Hepatocyte (in vitro differentiated cells): Measurements from ENCODE around the gene MANF.

Experiments used
- EZH2 ChIP-seq: fragments of 200-600 bp; sonication (generic); IDR thresholded peaks from 2 replicates; pipeline ENCODE4 v1.6.1; 2016; ENCODE audit warnings: antibody characterized with exemption, mild to moderate bottlenecking, borderline replicate concordance
- EZH2phosphoT487 ChIP-seq: fragments of 200-600 bp; sonication (generic); IDR thresholded peaks from one replicate; pipeline ENCODE4 v1.6.1; 2018; ENCODE audit warnings: antibody characterized with exemption, mild to moderate bottlenecking, low read depth, moderate library complexity; ENCODE audit not compliant: unreplicated experiment, severe bottlenecking
- TF ChIP-seq, protein P1 (sequence below): fragments of 200-600 bp; sonication (generic); IDR thresholded peaks from 2 replicates; pipeline ENCODE4 v1.5.1; 2016; ENCODE audit warnings: antibody characterized with exemption, mild to moderate bottlenecking; ENCODE audit not compliant: poor library complexity

GRCh38 chr3:51391566-51392354 lies 6.7 kb downstream of the MANF start:
- TF ChIP-seq, protein P1, sequence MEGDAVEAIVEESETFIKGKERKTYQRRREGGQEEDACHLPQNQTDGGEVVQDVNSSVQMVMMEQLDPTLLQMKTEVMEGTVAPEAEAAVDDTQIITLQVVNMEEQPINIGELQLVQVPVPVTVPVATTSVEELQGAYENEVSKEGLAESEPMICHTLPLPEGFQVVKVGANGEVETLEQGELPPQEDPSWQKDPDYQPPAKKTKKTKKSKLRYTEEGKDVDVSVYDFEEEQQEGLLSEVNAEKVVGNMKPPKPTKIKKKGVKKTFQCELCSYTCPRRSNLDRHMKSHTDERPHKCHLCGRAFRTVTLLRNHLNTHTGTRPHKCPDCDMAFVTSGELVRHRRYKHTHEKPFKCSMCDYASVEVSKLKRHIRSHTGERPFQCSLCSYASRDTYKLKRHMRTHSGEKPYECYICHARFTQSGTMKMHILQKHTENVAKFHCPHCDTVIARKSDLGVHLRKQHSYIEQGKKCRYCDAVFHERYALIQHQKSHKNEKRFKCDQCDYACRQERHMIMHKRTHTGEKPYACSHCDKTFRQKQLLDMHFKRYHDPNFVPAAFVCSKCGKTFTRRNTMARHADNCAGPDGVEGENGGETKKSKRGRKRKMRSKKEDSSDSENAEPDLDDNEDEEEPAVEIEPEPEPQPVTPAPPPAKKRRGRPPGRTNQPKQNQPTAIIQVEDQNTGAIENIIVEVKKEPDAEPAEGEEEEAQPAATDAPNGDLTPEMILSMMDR, result no peak
- TF ChIP-seq EZH2 (no peak), EZH2phosphoT487 (no peak)
